ENCODE measurements around the gene PCDHB2.

- TF ChIP-seq CTCF (IDR thresholded peaks at IDR 0.05) (peak in 3 of 7 experiments; percentile 10 to 26 (median 16)), POLR2A (IDR thresholded peaks at IDR 0.05) (no peak), POLR2AphosphoS5 (IDR thresholded peaks at IDR 0.05) (no peak)
These were observed 9.9 kb upstream of the PCDHB2 start for GRCh38 chr5:141084487-141084989.
